ENCODE results near the gene MCF2. TPM values are rescaled to one million over a fixed set of nuclear protein-coding genes. Genes with fewer than 3 reads are reported as not detected.

Gene MCF2
- total and polyA plus RNA-seq, 2 of the 8 experiments (the other 6 are each of a cell fraction or from before 2014, with no cell fraction given): 0.30 to 0.71 TPM

- TF ChIP-seq NRF1 (IDR thresholded peaks at IDR 0.05; ENCODE audit: low read depth, low read length): no peak
- TF ChIP-seq RFX5 (IDR thresholded peaks at IDR 0.05; ENCODE audit: borderline replicate concordance, low read depth, low read length): no peak
- TF ChIP-seq SP1 (IDR thresholded peaks at IDR 0.05; ENCODE audit: low read depth, low read length): no peak
Measured at GRCh38 chrX:139720136-139720535, 12.2 kb upstream of the MCF2 start (continued).
